Measurements from ENCODE around the gene ZNF112. TPM values are rescaled to one million over a fixed set of nuclear protein-coding genes. Genes with fewer than 3 reads are reported as not detected.
"Not testable (repeated sequence)": the region's sequence is repeated elsewhere in the genome, so short reads cannot be mapped to it uniquely, and the experiment has no call there.

Gene ZNF112
- total RNA-seq (2014; rRNA removed; shearing (Covaris generic)), result 0.81 and 1.2 TPM in 2 replicates

DNA sequence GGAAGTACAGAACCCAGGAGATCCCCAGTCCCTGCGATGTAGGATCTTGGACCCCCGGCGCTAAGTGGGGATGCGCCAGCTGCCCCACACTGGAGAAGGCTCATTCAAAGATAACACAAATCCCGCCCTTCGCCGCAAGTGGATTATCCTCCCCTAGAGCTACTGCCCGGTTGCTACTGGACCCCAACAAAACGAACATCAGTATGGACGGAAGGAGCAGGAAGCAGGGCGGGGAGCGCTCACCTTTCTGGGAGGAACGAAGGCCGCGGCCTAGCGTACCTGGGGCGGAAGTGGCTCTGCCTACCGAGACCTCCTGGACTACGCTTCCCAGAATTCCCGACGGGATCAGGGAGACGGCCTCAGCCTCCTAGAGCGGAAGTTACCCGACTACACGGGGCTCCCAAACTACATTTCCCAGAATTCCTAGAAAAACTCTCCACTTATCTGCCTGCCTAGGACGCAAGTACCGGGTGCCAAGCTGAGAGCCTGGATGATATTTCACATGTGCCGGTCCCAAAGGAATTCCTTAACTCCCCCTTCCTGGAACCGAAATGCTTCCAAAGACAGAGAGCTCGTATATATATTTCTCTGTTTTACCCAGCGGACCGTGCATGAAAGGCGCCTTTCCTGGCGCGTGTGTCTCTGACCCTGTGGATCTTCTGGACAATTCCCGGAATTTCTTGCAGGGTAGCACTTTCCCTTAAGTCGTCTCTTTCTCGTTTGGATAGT is at the start of gene ZNF112:
ZNF112 (minus strand) TSS at position 298 of the 729 bp plus-strand sequence. CDS start 16,141 bp downstream, outside the sequence.
- peak; percentile 99 for DNase-seq (ENCODE audit: low spot score)
- in situ Hi-C loops (cut with HindIII; ENCODE audit: low sequenced_read_pairs), result no loop called here

DNA sequence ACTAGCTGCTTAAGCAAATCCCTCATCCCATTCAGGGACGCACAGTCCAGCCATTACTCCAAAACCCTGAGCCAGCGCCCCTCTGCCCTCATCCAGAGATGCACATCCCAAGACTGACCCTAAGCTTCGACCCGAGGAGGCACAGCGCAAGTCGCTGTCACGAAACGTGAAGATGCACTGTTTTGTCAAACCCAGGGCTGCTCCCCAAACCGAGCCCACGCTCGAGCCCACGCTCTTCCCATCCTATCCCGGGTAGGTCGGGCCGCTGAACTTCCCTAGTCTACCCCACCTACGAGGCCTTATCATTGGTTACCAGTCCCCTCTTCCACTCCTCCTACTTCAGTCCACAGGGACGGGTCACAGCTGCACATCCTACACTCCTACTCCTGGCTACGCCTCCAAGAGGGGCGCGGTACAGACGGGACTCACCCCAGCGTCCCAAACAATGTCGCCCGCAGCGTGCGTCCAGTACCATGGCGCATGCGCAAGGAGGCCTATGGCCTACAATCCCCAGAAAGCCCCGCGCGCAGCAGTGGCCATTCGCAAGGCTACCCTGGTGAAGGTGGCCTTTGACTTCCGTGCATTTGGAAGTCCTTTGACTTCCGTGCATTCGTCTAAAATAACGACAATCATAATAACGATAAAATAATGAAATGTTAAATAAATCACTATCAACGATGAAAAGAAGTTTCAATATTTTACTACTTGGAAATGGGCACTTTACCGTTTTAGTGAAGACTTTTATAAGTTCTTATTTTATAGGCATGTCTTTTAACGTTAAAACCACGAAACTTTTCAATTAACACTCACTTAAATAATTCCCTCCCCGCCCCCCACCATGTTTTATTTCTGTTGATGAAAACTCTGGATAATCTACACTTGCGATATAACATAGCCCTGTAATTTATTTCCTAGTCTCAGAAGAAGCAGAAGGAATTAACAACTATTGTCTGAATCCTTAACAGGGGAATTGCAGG is 44.9 kb upstream of the ZNF112 start, which contains the start of gene ZNF285:
ZNF285 (minus strand) TSS at position 470 of the 977 bp plus-strand sequence. CDS start 4,395 bp downstream, outside the sequence.
- in situ Hi-C loops (cut with HindIII; ENCODE audit: low sequenced_read_pairs), result no loop called here
- DNase-seq (ENCODE audit: low spot score), result peak; percentile 91

DNA sequence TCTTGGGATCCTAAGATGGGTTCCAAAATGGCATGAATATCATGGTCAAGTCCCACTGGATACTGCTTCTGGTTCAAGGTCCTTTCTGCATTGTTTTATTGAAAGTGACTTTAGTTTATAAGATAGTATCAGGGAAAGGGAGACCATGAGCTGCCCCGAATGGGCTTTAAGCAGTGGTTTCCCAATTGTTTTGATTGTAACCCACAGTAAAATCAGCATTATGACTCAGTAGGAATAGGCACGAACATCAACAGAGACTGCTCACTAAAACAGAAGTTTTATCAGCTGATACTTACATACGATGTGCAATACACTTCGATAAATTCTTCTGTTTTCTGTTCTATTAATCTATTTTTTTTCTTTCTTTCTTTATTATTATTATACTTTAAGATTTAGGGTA is 32.8 kb upstream of the ZNF112 start:
- in situ Hi-C loops (cut with HindIII; ENCODE audit: low sequenced_read_pairs); DNase-seq (ENCODE audit: low spot score): not testable (repeated sequence)

DNA sequence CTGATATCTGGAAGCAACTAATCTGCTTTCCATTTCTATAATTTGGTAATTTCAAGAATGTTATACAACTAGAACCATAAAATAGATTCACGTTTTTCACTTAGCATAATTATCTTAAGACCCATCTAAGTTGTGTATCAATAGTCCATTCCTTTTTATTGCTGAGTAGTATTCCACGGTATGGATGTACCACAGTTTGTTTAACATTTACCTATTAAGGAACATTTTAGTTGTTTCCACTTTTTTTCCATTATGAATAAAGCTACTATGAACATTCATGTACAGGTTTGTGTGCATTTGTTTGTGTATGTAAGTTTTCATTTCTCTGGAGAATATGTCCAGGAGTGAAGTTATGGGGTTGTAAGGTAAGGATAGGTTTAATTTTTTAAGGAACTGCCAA is 18.3 kb upstream of the ZNF112 start:
- no peak for DNase-seq (ENCODE audit: low spot score)
- in situ Hi-C loops (cut with HindIII; ENCODE audit: low sequenced_read_pairs), result no loop called here

DNA sequence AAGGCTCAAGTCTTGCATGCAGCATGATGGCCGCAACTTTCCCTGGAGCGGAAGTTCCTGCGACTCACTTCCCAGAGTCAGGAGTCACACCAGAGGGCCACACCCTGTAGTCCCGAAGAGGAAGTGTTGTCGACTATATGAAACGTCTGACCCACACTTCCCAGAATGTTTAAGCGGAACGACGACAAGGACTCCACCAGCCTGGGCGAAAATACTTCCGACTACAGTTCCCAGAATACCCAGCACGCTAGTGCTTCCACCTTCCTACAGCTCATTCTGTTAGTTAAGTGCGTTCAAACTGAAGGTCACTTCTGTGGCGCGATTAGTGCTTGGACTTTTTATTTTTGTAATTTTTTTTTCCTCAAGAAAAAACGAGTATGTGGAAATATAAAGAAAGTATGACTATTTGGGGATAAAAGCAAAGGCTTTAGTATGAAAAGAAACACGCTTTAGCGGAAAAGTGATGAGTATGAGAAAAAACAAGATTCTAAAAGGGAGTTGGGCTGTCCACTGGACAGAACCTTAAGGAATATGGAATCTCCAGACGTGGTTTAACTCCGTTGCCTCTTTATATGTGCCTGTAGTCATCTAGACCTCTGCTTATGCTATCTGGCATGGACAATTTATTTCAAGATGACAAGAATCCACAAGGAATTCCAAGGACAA is 15.5 kb upstream of the ZNF112 start:
- in situ Hi-C loops (cut with HindIII; ENCODE audit: low sequenced_read_pairs), result no loop called here
- DNase-seq (ENCODE audit: low spot score), result no peak

DNA sequence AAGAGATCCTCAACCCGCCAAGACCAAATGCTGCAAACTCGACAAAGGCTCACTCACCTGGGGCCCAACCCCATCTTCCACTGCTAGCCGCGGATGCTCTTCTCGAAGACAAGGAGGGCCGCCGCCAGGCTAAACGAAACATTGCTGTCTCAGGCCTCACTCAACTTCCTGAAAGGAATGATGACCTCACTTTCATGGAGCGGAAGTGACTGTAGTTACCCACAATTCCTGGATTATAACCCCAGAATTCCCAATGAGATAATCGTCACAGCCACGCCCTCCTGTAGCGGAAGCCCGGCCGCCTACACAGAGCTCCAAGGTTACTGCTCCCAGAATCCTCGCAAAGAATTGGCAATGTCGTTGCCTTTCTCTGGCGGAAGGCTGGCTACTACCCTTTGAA is 10.5 kb upstream of the ZNF112 start:
- no peak for DNase-seq (ENCODE audit: low spot score)
- in situ Hi-C loops (cut with HindIII; ENCODE audit: low sequenced_read_pairs), result no loop called here

DNA sequence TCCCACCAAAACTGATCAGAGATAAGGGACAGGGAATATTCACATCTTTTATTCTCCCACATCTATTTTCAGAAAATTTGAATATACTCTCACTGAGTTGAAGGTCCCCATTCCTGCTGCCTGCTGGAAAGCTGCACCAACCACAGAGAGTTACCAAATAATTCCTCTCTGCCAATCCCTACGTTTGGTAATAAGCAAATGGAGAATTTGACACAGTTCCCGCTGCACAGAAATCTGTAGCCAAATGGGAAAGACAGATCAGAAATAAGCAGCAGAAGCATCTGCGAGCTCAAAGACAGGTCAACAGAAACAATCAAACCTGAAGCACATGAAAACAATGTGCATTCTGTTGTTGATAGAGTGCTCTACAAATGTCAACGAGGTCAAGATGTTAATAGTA is 9.9 kb downstream of the ZNF112 start:
- DNase-seq (ENCODE audit: low spot score), result peak; percentile 84
- in situ Hi-C loops (cut with HindIII; ENCODE audit: low sequenced_read_pairs), result no loop called here

DNA sequence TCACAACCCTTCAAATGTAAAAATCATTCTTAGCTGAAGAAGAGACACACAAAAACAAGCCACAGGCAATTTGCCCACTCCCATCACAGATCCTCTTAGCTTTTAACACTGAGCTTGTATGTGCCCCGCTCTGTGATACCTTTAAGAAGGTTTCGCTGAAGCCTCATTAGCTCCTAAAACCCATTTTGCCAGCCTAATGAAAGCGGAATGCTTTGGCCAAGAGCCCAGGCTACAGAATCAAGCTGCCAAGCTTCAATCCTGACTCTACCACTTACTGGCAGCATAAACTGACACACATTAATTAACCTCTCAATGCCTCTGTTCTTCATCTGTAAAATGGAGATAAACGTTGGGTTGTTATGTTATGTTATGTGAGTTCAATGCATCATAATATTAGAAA is 10.5 kb downstream of the ZNF112 start:
- in situ Hi-C loops (cut with HindIII; ENCODE audit: low sequenced_read_pairs), result no loop called here
- DNase-seq (ENCODE audit: low spot score), result peak; percentile 91

DNA sequence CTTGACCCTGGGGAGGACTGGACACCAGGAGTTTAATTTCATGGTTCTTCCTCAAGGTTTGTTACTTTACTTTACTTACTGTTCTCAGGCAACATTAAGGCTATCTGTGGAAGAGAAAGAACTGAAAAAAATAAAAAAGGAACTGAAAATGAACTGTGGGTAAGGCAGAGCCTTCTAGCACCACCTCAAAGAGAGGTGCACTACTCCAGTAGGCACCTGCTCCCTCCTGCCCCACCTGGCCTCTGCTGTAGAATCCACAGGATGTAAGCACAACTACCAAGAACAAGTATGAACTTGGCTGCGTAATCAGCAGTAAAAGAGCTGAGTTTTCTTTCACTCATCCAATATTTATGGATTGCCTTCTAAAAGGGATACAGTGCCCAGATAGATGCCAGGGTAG is 12.2 kb downstream of the ZNF112 start:
- in situ Hi-C loops (cut with HindIII; ENCODE audit: low sequenced_read_pairs), result no loop called here
- DNase-seq (ENCODE audit: low spot score), result no peak

DNA sequence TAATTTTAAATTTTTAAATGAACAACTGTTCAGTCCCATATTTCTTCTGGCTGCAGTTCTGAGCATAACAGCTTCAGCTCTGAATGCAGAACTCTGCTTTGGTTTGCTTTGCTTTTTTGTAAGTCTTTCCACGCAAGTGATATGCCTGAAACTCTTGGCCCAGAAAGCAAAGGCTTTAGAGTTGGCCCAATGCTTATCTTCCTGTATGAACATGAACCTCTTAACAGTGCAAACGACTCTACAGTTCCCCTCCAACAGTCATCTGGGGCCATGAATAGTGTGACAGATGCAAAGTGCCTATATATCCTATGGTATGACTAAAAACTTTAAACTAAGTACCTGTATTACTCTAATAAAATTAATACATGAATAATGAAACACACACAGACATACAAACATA is 14.7 kb downstream of the ZNF112 start:
- in situ Hi-C loops (cut with HindIII; ENCODE audit: low sequenced_read_pairs), result no loop called here

DNA sequence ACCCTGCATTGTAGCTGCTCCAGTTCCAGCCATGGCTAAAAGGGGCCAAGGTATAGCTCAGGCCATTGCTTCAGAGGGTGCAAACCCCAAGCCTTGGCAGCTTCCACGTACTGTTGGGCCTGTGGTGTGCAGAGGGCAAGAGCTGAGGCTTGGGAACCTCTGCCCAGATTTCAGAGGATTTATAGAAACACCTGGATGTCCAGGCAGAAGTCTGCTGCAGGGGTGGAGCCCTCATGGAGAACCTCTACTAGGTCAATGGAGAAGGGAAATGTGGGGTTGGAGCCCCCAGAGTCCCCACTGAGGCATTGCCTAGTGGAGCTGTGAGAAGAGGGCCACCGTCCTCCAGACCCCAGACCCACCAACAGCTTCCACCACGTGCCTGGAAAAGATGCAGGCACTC is 21.8 kb downstream of the ZNF112 start:
- in situ Hi-C loops (cut with HindIII; ENCODE audit: low sequenced_read_pairs); DNase-seq (ENCODE audit: low spot score): not testable (repeated sequence)

More for the DNA sequence above, 14.7 kb downstream of the ZNF112 start:
- DNase-seq (ENCODE audit: low spot score), result no peak

DNA sequence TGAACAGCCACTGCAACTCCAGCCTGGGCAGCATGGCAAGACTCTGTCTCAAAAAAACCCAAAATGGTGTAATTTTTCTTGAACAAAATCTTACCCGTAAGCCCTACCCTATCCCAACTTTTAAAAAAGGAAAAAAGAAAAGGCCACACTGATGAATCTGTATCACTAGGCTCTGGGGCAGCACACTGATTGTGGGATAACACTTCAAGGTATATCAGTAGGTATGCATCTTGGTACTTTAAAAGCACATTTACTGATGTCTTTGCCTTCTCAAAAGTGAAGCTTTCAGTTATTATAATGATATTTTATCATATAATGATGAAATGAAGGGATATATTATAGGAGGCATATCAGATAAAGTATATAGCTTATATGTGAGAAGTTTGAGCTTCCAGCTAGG is 24.3 kb downstream of the ZNF112 start:
- no peak for DNase-seq (ENCODE audit: low spot score)
- in situ Hi-C loops (cut with HindIII; ENCODE audit: low sequenced_read_pairs), result no loop called here

DNA sequence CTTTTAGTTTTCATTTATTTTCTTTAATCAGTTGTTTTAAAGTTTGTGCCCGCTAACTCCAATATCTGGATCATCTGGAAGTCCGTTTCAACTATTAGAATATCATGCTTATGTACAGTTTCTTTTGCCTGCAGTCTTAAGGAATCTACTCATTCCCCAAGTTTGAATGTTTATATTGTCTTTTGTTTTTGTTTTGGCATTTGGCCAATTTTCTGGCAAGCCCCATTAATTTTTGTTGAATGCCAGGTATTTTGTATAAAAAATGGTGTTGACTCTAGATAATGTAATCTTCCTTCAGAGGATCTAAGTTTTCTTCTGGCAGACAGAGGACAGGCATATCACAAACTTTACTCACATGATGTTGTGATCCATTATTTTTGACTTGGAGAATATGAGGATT is 40.6 kb downstream of the ZNF112 start:
- in situ Hi-C loops (cut with HindIII; ENCODE audit: low sequenced_read_pairs), result no loop called here
- no peak for DNase-seq (ENCODE audit: low spot score)

DNA sequence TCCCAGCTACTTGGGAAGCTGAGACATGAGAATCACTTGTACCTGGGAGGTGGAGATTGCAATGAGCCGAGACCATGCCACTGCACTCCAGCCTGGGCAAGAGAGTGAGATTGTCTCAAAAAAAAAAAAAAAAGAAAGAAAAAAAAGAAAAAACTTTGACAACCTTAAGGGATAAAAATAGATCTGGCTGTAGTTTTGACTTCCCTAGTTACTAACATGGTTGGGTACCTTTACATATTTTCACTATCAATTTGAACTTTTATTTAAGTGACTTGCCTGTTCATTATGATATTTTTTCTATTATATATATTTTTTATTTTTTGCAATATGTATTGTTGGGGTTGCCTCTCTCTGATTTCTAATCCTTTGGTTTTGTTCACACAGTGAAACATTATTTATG is 43.2 kb downstream of the ZNF112 start:
- in situ Hi-C loops (cut with HindIII; ENCODE audit: low sequenced_read_pairs), result no loop called here
- no peak for DNase-seq (ENCODE audit: low spot score)

DNA sequence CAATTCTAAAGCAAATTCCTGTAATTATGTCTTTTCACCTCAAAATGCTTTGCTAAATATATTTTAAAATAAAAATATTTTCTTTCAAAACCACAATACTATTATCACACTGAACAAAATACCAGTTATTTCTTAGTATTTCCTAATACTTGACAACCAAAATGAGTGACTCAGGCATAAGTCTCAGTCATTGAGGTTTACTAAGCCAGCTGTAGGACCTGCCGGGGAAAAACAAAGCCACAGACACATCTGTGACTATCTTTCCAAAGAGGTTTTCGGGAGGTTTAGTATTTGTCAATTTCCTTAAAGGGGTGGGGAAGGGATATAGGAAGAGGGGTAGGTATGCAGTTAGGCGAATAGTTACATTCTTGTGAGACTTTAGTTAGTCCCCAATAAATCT is 48.5 kb downstream of the ZNF112 start:
- in situ Hi-C loops (cut with HindIII; ENCODE audit: low sequenced_read_pairs), result no loop called here
- no peak for DNase-seq (ENCODE audit: low spot score)

DNA sequence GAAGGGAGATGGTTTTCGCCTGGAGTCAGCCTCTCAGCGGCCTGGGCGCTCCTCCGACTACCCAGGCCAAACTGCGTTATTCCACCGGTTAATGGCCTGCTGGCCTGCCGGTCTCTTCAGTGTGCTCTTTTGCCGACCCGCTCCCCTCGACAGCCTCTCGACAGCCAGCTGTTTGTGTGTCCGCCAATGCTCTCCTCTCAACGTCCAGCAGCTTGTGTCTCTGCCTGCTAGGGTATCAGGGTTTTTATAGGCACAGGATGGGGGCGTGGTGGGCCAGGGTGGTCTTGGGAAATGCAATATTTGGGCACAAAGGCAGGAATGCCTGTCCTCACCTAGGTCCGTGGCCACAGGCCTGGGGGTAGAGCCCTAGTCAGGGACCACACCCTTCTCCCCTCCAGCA is 50.2 kb downstream of the ZNF112 start:
- DNase-seq (ENCODE audit: low spot score), result no peak
- in situ Hi-C loops (cut with HindIII; ENCODE audit: low sequenced_read_pairs), result no loop called here

DNA sequence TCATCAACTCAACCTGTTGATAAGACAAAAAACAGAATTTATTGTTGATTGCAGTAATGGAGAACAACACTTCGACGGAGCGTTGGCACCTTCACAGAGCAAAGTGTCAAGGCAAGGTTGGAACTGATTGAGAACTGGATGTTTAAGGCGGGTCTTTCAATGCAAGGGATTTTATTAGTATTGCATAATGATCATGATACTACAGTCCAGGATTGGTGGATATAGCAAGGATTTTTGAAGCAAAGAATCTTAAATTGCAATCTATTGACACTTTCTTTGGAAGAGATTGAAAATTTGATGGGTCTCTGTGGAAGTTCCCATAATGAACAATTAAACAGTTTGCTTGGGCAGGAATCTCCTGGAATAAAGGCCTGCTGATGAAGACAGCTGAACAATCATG is 51.0 kb downstream of the ZNF112 start:
- DNase-seq (ENCODE audit: low spot score), result no peak
- in situ Hi-C loops (cut with HindIII; ENCODE audit: low sequenced_read_pairs), result no loop called here

DNA sequence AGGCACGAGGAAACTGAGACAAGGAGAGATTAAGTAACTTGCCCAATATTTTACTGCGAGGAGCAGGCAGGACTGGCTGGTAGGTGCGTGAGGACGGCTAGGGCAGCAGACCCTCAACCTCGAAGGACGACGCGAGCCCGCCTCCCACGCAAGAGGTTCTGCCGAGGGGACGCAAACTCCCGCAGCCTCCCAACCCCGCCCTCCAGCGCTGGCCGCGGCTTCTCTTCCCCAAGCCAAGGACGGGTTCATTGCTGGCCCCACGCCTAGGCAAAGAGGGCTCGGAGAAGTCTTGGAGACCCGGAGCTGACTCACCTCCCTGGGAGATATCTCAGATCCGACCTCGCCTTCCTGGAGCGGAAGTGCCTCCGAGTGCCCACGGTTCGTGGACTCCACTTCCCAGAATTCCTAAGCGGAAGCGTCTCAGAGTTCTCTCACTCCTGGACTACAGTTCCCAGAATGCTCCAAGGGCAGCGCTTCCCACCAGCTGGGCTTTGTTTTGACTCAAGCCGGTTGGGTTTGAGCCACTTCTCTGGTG is 51.8 kb downstream of the ZNF112 start, which contains the start of gene ZNF235:
ZNF235 (minus strand) TSS at position 367 of the 535 bp plus-strand sequence. CDS start 1,621 bp downstream, outside the sequence.
- DNase-seq (ENCODE audit: low spot score), result peak; percentile 98
- in situ Hi-C loops (cut with HindIII; ENCODE audit: low sequenced_read_pairs), result no loop called here

DNA sequence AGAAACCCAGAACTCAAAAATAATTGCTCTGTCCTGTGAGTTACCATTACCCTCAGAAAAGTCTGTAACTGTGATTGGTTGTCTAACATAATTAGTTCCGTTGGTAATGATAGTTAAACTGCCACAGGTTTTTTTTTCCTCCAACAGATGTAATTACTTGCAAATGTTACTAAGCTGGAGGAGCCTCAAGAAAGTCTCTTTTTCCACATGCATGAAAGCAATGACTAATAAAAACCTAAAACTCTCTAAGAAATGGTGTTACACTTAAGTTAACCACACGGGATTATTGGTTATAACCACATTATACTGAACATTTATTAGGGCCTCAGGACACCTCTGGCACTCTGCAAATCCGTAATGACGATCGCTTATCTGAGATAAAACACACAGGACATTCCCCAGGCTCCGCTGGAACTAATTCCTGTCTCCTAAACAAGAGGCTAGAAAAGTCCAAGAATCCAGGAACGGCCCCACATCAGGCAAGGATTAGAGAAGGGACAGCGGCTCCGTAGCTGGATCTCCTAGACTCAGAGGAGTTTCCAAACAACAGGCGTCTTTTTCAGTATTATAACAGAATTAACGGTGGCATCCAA is 52.4 kb downstream of the ZNF112 start:
- in situ Hi-C loops (cut with HindIII; ENCODE audit: low sequenced_read_pairs), result no loop called here
- DNase-seq (ENCODE audit: low spot score), result peak; percentile 19
